Measurements from ENCODE around the gene ZDHHC15.
"Not testable (repeated sequence)": the region's sequence is repeated elsewhere in the genome, so short reads cannot be mapped to it uniquely, and the experiment has no call there.

ZDHHC15 gene, protein sequence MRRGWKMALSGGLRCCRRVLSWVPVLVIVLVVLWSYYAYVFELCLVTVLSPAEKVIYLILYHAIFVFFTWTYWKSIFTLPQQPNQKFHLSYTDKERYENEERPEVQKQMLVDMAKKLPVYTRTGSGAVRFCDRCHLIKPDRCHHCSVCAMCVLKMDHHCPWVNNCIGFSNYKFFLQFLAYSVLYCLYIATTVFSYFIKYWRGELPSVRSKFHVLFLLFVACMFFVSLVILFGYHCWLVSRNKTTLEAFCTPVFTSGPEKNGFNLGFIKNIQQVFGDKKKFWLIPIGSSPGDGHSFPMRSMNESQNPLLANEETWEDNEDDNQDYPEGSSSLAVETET

DNA sequence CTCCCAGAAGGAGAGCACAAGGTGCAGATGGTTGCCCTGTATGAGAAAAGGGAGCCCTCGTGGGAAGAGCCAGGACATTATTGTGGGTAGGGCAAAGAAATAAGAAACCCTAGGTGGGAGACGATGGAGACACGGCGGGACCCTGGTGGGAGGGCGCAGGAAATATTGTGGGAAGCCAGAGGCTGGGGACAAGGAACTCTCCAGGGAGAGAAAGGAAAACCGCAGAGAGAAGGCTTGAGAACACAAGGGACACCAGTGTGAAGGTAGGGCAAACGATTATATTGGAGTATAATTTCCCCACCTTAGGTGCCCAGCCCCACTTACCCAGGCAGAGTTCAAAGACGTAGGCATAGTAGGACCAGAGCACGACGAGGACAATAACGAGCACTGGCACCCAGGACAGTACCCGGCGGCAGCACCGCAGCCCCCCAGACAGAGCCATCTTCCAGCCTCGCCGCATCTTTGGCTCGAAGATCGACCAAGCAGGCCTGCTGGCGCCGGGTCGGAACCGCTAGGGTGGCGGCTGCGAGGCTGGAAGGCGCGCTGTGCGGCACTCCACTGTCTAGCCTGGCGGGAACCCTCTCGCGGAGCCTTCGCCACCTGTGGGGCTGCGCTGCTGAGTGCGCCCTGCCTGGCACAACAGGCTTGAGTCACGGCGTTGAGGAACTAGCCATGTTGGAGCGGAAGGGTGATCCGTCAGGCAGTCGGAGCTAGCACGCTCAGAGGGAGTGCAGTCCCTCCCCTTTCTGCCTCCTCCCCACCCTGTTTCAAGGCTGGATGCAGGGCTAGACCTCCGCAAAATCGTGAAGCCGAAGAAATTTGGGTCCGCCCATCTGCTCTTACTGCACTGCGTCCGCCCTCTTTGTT lies at the start of gene ZDHHC15:
Gene ZDHHC15, minus strand, starts transcription at position 473 of the 867 bp plus-strand sequence. Its CDS starts 13 bp downstream, at position 460.
- DNase-seq: no peak

DNA sequence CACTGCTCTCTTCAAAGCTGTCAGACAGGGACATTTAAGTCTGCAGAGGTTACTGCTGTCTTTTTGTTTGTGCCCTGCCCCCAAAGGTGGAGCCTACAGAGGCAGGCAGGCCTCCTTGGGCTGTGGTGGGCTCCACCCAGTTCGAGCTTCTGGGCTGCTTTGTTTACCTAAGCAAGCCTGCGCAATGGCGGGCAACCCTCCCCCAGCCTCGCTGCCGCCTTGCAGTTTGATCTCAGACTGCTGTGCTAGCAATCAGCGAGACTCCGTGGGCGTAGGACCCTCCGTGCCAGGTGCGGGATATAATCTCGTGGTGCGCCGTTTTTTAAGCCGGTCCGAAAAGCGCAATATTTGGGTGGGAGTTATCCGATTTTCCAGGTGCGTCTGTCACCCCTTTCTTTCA lies 37.7 kb upstream of the ZDHHC15 start:
- DNase-seq: not testable (repeated sequence)

DNA sequence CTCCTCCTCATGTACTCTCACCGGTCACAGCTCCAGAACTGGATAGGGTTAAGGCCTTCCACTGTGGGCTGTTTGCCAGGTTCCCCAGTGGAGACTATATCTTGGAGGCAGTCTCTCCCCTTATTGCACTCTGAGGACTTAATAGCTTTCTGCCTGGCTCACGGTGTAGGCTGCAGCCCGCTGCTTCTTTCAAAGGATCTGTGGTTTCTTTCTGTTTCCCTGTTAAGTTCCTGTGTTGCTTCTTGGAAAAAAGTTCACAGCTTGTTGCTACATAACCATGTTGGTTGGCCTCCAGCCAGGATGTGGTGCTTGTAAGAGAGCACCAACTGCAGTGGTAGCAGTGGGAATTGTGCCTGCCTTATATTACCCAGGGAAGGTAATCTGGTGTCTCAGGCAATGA lies 24.9 kb upstream of the ZDHHC15 start:
- DNase-seq: peak; percentile 4

DNA sequence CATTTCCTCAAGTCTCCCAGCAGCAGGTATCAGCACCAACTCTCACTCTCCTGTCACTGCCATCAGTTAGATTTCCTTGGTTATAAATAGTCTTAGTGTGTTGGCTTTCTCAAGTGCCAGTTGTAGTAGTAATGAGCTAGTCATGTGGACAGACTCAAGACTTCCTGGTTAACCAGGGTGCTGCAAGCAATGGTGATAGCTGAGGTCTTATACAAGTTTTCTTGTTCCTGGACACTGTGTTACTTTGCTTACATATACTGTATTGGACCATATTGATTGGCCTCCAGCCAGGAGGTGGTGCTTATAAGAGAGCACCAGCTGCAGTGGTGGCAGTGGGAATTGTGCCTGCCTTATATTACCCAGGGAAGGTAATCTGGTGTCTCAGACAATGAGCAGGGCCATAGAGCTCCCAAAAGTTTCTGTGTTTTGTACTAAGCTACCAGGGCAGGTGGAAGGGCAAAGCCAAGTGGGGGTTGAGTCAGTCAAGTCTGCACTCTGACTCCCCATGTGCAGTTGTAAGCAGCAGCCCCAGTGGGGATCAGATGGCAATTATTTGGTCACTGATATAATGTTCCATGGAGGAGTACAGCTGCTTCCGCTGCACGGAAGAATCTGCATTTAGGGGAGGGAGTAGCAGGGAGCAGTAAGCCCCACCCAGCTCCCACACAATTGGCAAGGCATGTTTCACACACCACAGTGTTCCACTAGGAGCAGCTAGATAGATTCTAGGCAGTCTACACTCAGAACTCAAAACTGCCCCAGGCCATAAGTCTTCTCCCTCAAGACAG lies 24.1 kb upstream of the ZDHHC15 start:
- DNase-seq: no peak

DNA sequence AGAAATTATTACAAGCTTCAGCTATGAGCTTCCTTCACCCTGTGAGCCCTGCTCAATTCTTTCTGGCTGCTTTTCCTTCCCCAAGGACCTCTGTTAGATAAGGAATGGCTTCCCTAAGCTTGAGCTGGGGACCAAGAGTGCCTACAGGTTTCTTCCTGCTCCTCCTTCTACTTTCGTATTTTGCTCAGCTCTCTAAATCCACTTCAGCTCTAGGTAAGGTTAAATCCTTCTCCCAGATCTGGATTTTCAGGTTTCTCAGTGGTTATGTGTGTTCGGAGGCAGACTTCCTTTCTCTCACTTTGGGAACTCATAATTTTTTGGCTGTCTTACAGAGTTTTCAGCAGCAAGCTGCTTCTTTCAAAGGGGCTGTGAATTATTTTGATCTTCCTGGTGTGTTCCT lies 21.9 kb upstream of the ZDHHC15 start:
- DNase-seq: no peak

DNA sequence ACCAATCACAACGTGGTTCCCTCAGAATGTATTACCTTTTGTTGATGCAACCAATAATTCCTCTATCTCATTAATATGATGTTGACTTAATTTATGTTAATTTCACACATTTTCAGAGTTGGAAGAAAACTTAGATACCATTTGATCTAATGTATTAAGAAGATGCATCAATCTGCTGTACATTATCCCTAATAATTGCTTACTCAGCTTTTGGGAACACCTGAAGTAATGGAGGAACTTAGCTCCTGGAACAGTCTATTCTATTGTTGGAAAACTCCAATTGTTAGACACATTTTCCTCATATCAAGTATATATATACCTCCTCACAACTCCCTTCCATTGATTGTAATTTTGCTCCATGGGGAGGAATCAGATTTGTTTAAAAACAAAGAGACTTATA lies 38.9 kb downstream of the ZDHHC15 start:
- DNase-seq: no peak

DNA sequence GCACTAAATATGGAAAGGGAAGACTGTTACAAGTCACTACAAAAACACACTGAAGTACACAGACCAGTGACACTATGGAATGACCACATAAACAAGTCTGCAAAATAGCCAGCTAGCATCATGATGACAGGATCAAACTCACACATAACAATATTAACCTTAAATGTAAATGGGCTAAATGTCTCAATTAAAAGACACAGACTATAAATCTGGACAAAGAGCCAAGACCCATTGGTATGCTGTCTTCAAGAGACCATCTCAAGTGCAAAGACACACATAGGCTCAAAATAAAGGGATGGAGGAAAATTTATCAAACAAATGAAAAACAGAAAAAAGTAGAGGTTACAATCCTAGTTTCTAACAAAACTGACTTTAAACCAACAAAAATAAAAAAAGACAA lies 61.1 kb downstream of the ZDHHC15 start:
- not testable (repeated sequence) for DNase-seq

DNA sequence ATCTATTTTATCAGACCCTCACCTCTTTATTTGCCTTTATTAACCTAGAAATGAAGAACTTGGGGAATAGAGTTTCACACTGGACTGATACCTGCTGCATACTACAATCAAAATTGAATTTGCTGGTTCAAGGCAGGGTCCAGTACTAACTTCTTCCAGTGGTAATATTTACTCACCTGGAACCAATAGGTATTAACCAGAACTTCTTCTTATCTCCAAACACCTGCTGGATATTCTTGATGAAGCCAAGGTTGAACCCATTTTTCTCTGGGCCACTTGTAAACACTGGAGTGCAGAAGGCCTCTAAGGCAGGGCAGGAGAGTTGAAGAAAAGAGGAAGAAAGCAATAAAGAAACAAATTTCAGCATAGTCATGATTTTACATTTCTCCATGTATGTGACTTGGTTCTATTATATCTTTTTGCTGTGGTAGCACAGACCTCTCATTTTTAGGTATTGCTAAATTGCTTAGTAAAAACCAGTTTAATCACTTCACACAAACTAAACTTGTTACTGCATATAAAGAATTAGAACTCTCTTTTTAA lies 101.1 kb downstream of the ZDHHC15 start:
- DNase-seq: peak; percentile 6

DNA sequence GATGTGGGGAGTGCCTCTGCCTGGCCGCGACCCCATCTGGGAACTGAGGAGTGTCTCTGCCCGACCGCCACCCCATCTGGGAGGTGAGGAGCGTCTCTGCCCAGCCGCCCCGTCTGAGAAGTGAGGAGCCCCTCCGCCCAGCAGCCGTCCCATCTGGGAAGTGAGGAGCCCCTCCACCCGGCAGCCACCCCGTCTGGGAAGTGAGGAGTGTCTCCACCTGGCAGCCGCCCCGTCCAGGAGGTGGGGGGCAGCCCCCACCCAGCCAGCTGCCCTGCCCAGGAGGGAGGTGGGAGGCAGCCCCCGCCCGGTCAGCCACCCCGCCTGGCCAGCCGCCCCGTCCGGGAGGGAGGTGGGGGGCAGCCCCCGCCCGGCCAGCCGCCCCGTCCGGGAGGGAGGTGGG lies 115.7 kb downstream of the ZDHHC15 start:
- not testable (repeated sequence) for DNase-seq

DNA sequence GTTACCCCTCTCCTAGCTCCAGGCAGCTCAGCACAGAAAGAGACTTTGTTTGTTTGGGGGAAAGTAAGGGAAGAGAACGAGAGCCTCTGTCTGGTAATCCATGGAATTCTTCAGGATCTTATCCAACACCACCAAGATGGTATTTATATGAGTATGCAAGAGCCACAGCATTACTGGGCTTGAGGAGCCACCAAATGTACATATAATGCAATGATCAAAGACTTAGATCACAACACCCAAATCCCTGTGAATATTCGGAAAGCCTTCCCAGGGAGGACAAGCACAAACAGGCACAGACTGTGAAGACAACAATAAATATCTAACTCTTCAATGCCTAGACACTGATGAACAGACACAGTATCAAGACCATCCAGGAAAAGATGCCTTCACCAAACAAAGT lies 132.4 kb downstream of the ZDHHC15 start:
- DNase-seq: no peak

DNA sequence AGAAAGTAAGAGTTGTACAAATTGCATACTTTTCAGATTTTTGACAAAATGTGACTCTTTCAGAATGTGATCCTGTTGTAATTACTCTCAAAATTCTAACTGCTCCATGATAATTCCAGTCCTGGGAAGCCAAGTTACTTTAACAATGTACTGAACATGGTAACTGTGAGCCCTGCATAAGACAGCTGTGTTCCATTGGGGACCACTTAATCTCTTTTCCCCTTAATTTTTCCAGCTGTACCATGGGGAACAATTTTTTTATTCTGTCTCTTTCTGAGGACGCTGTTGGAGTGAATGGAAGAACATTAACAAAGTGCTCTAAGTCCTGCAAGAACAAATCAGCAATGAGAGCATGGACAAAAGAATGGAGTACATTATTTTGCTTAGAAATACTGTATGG lies 153.1 kb downstream of the ZDHHC15 start:
- no peak for DNase-seq

DNA sequence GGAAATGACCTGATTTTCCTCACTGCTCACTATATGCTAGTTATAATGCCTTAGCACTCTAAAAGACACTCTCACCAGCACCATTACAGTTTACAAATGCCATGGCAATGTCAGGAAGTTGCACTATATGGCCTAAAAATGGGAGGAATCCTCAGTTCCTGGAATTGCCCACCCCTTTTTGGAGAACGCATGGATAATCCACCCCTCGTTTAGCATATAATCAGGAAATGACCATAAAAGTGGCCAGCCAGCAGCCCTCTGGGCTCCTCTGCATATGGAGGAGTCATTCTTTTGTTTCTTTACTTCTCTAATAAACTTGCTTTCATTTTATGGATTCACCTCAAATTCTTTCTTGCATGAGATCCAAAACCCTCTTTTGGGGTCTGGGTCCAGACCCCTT lies 156.0 kb downstream of the ZDHHC15 start:
- no peak for DNase-seq

DNA sequence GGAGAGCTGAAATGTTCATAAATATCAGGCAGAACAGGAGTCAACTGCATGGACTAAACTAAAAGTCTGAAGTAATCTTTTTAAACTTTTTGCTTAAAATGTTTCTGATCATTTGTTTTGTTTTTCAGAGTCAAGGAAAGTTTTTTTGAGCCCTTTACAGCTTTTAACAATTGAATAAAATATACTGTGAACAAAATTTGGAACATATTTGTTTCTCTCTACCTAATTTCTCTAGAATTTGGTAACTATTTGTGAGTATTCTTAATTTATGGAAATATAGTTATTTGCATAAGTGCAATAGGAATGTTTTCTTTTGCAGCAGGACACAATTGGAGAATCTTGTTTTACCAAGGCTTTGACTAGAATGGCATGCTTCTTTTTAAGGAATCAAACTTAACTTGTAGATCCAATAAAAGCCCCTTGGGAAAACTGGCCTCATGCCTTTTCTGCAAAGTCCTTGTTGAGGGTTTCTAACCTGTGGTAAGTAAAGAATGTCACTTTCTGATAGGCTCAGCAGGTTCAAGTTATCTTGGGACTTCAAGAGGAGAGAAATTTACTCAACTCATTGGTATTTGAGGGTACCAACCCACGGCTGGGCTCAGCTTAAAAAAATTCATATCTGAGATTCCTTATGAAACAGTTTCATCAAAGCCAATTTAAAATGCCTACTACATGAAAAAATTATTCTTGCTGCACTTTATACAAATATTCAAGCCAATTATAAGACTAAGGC lies 157.4 kb downstream of the ZDHHC15 start:
- DNase-seq: no peak

DNA sequence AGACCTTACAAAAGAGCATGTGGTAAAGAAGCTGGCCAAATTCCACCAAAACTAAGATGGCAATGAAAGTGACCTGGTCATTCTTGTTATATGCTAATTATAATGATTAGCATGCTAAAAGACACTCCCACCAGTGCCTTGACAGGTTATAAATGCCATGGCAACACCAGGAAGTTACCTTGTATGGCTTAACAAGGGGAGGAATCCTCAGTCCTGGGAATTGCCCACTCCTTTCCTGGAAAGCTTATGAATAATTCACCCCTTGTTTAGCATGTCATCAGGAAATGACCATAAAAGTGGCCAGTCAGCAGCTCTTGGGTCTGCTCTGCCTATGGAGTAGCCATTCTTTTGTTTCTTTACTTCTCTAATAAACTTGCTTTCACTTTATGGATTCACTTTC lies 161.0 kb downstream of the ZDHHC15 start:
- no peak for DNase-seq

DNA sequence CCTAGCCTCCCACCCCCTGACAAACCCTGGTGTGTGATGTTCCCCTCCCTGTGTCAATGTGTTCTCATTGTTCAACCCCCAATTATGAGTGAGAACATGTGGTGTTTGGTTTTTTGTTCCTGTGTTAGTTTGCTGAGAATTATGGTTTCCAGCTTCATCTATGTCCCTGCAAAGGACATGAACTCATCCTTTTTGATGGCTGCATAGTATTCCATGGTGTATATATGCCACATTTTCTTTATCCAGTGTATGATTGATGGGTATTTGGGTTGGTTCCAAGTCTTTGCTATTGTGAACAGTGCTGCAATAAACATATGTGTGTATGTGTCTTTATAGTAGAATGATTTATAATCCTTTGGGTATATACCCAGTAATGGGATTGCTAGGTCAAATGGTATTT lies 174.2 kb downstream of the ZDHHC15 start:
- not testable (repeated sequence) for DNase-seq

DNA sequence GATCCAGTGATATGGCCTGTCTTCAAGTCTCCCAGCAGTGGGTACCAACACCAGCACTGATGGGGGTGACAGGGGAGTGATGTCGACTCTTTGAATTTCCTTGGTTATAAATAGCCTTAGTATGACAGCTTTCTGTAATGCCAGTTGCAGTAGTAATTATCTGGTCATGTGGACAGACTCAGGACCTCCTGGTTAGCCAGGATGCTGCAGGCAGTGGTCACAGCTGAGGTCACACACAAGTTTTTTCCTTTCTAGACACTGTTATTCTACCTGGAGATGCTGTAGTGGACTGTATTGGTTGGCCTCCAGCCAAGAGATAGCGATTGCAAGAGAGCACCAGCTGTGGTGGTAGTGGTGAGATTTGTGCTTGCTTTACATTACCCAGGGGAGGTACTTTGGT lies 185.3 kb downstream of the ZDHHC15 start:
- peak; percentile 7 for DNase-seq

DNA sequence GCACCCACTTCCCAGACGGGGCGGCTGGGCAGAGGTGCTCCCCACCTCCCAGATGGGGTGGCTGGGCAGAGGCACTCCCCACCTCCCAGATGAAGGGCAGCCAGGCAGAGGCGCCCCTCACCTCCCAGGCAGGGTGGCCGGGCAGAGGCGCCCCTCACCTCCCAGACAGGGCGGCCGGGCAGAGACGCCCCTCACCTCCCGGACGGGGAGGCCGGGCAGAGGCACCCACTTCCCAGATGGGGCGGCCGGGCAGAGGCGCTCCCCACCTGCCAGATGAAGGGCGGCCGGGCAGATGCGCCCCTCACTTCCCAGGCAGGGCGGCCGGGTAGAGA lies 187.7 kb downstream of the ZDHHC15 start:
- DNase-seq: no peak

DNA sequence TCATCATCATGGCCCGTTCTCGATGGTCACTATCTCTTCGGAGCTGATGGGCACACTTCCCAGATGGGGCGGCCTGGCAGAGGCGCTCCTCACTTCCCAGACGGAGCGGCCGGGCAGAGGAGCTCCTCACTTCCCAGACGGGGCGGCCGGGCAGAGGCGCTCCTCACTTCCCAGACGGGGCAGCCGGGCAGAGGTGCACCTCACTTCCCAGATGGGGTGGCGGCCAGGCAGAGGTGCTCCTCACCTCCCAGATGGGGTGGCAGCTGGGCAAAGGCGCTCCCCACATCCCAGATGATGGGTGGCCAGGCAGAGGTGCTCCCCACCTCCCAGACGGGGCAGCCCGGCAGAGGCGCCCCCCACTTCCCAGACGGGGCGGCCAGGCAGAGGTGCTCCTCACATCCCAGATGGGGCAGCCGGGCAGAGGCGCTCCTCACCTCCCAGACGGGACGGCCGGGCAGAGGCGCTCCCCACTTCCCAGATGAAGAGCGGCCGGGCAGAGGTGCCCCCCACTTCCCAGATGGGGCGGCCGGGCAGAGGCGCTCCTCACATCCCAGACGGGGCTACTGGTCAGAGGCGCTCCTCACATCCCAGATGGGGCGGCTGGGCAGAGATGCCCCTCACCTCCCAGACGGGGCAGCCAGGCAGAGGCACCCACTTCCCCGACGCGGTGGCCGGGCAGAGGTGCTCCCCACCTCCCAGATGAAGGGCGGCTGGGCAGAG lies 188.3 kb downstream of the ZDHHC15 start:
- not testable (repeated sequence) for DNase-seq

DNA sequence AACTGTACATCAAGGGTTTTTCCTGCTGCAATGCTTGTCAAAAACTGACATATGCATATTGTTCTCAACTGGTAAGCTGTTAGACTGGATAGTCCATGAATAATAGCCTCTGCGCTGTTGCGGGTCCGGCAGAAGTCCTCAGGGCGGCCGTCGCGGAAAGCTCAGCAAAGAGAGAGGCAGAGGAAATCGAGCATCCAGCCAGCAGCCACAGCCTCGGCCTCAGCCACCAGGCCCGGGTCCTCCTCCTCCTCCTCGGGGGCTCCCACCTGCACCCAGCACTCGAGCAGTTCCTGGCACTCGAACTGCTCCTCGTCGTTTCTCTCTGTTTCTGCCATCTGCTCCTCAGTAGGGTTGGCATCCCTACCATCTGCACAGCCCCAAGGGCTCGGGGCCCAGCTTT lies 195.2 kb downstream of the ZDHHC15 start:
- no peak for DNase-seq
